Activated naive CD8-positive, alpha-beta T cell (primary cell): ENCODE measurements around the gene DGKD.
"Not testable (repeated sequence)": the region's sequence is repeated elsewhere in the genome, so short reads cannot be mapped to it uniquely, and the experiment has no call there.

Source experiments
- H3K27ac Mint-ChIP-seq: one replicate; pipeline ENCODE4 v1.8.0; 2021; ENCODE audit warnings: mixed read lengths
- H3K27me3 Mint-ChIP-seq: one replicate; pipeline ENCODE4 v1.8.0; 2021; ENCODE audit warnings: mixed read lengths
- H3K36me3 Mint-ChIP-seq: one replicate; pipeline ENCODE4 v1.8.0; 2021; ENCODE audit warnings: mixed read lengths
- H3K4me1 Mint-ChIP-seq: one replicate; pipeline ENCODE4 v1.8.0; 2021; ENCODE audit warnings: low read depth, mixed read lengths
- H3K4me3 Mint-ChIP-seq: one replicate; pipeline ENCODE4 v1.8.0; 2021; ENCODE audit warnings: mild to moderate bottlenecking, mixed read lengths
- H3K9me3 Mint-ChIP-seq: one replicate; pipeline ENCODE4 v1.8.0; 2021; ENCODE audit warnings: low read depth, mixed read lengths

The DGKD gene

GRCh38 chr2:233329489-233330135, 24.7 kb upstream of the DGKD start:
- Mint-ChIP-seq H3K27me3 (no peaks in the 10 kb centered on the region), H3K27ac (no peak overlapping the region), H3K36me3 (peaks cover 4% of the 10 kb centered on the region), H3K4me3 (no peak overlapping the region), H3K9me3 (no peaks in the 10 kb centered on the region), H3K4me1 (peaks cover 30% of the 10 kb centered on the region)

DNA sequence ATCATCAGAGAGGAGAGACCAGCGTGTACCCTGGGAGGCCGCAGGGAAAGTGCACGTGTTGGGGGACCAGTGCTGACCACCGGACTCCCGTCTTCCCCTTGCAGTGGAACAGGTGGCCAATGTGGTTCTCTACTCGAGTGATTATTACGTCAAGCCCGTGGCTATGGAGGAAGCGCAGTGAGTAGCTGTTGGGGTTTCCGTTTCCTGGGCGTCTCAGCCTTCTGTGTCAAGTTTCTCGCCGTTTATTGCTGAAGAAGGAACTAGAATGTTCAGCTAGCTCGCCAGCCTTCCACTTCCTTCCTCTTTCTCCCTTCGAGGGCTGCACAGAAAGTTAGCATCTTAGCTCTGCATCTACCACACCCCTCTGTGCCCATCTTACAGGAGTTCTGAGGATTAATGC, 22.8 kb upstream of the DGKD start:
- H3K36me3 Mint-ChIP-seq = peaks cover 6% of the 10 kb centered on the region
- no peaks in the 10 kb centered on the region for H3K9me3 Mint-ChIP-seq
- H3K4me3 Mint-ChIP-seq = peak overlapping the region; percentile 72
- H3K4me1 Mint-ChIP-seq = peaks cover 41% of the 10 kb centered on the region
- peak overlapping the region; percentile 97 for H3K27ac Mint-ChIP-seq
- H3K27me3 Mint-ChIP-seq = no peaks in the 10 kb centered on the region

GRCh38 chr2:233332125-233332524, 22.2 kb upstream of the DGKD start:
- H3K27ac Mint-ChIP-seq = peak overlapping the region; percentile 97
- peaks cover 41% of the 10 kb centered on the region for H3K4me1 Mint-ChIP-seq
- H3K36me3 Mint-ChIP-seq = peaks cover 6% of the 10 kb centered on the region
- no peaks in the 10 kb centered on the region for H3K9me3 Mint-ChIP-seq
- peak overlapping the region; percentile 72 for H3K4me3 Mint-ChIP-seq
- no peaks in the 10 kb centered on the region for H3K27me3 Mint-ChIP-seq

DNA sequence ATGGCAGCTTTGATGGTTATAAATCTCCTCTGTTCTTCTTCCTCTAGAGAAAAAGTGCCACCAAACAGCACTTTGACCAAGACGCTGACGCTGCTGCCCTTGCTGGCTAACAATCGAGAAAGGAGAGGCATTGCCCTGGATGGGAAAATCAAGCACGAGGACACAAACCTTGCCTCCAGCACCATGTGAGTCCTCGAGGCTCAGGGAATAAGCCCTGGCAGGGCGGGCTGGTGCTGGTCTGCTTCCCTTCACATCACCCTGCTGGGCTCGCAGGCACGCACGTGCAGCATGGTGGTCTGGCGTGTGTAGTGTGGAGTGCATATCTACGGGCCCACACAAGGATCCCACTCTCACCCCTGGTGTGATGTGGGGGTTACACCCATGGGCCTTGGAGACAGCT, 19.4 kb upstream of the DGKD start:
- Mint-ChIP-seq H3K9me3 (no peaks in the 10 kb centered on the region), H3K4me1 (peaks cover 48% of the 10 kb centered on the region), H3K4me3 (no peak overlapping the region), H3K27ac (no peak overlapping the region), H3K36me3 (peaks cover 6% of the 10 kb centered on the region), H3K27me3 (no peaks in the 10 kb centered on the region)

DNA sequence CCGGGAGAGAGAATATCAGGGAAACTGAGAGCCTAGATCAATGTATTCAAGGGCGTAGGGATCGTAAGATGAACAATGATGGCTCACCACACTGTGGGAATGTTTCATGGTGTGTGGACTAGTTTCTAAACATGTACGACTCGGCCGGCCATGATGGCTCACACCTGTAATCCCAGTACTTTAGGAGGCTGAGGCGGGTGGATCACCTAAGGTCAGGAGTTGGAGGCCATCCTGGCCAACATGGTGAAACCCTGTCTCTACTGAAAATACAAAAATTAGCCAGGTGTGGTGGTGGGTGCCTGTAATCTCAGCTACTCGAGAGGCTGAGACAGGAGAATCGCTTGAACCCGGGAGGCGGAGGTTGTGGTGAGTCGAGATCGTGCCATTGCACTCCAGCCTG, 18.2 kb upstream of the DGKD start:
- not testable (repeated sequence) for H3K36me3 Mint-ChIP-seq, H3K27me3 Mint-ChIP-seq, H3K9me3 Mint-ChIP-seq, H3K27ac Mint-ChIP-seq, H3K4me3 Mint-ChIP-seq
- peaks cover 44% of the 10 kb centered on the region for H3K4me1 Mint-ChIP-seq

DNA sequence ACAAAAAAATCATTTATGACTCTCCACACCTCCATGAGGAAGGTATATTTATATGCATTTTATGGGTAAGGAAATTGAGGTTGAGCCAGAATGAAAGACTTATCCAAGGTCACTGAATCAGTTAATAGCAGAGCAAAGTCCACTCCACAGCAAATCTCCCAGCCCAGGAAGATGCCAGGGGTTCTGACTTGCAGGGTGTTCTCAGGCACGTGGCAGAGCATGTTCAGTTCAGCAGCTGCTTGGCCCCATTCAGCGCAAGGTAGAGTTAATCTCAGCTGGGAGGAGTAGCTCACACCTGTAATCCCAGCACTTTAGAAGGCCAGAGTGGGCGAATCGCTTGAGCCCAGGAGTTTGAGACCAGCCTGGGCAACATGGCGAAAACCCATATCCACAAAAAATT, 17.8 kb upstream of the DGKD start:
- H3K27me3 Mint-ChIP-seq = no peaks in the 10 kb centered on the region
- H3K4me3 Mint-ChIP-seq = no peak overlapping the region
- peaks cover 6% of the 10 kb centered on the region for H3K36me3 Mint-ChIP-seq
- H3K4me1 Mint-ChIP-seq = peaks cover 42% of the 10 kb centered on the region
- H3K9me3 Mint-ChIP-seq = no peaks in the 10 kb centered on the region
- H3K27ac Mint-ChIP-seq = no peak overlapping the region

GRCh38 chr2:233338046-233338445, 16.2 kb upstream of the DGKD start:
- Mint-ChIP-seq H3K9me3 (no peaks in the 10 kb centered on the region), H3K27ac (peak overlapping the region; percentile 66), H3K4me1 (peaks cover 32% of the 10 kb centered on the region), H3K4me3 (no peak overlapping the region), H3K27me3 (no peaks in the 10 kb centered on the region), H3K36me3 (peaks cover 2% of the 10 kb centered on the region)

DNA sequence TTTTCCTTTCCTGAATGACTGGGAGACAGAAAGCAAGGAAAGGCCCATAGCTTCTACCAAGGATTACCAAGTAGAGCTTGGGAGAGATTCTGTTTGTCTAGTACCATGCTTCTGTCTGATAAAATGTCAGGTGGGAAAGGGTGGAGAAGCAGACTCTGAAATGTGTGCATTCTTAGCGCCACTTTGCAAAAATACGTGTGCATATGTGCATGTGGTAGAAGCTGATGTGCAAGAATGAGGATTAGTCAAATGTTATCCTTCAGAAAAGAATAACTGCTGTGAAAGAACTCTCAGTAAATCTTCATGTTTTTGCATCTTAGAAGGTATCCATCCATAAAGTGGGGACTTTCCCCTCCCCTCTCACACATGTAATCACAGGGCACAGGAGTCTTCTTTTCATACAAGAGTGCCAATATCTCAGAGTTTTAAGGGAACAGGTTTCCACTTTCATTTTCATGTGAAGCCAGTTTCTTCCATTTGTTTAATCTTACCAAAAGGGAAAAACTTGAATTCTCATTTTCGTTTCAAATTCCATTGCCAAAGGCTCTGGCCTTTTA, 15.4 kb upstream of the DGKD start:
- no peaks in the 10 kb centered on the region for H3K27me3 Mint-ChIP-seq
- no peaks in the 10 kb centered on the region for H3K9me3 Mint-ChIP-seq
- H3K4me3 Mint-ChIP-seq = no peak overlapping the region
- peaks cover 24% of the 10 kb centered on the region for H3K4me1 Mint-ChIP-seq
- H3K27ac Mint-ChIP-seq = no peak overlapping the region
- peaks cover 2% of the 10 kb centered on the region for H3K36me3 Mint-ChIP-seq

GRCh38 chr2:233339427-233339826, 14.9 kb upstream of the DGKD start:
- Mint-ChIP-seq H3K9me3 (no peaks in the 10 kb centered on the region), H3K27ac (no peak overlapping the region), H3K4me1 (peaks cover 23% of the 10 kb centered on the region), H3K4me3 (no peak overlapping the region), H3K36me3 (peaks cover 2% of the 10 kb centered on the region), H3K27me3 (no peaks in the 10 kb centered on the region)

GRCh38 chr2:233341296-233341695, 13.0 kb upstream of the DGKD start:
- H3K27me3 Mint-ChIP-seq = no peaks in the 10 kb centered on the region
- H3K9me3 Mint-ChIP-seq = no peaks in the 10 kb centered on the region
- H3K36me3 Mint-ChIP-seq = no peaks in the 10 kb centered on the region
- H3K4me3 Mint-ChIP-seq = no peak overlapping the region
- no peak overlapping the region for H3K27ac Mint-ChIP-seq
- H3K4me1 Mint-ChIP-seq = peaks cover 12% of the 10 kb centered on the region

GRCh38 chr2:233342301-233342700, 12.0 kb upstream of the DGKD start:
- no peaks in the 10 kb centered on the region for H3K27me3 Mint-ChIP-seq
- no peak overlapping the region for H3K4me3 Mint-ChIP-seq
- H3K27ac Mint-ChIP-seq = no peak overlapping the region
- H3K9me3 Mint-ChIP-seq = no peaks in the 10 kb centered on the region
- no peaks in the 10 kb centered on the region for H3K36me3 Mint-ChIP-seq
- peaks cover 12% of the 10 kb centered on the region for H3K4me1 Mint-ChIP-seq

DNA sequence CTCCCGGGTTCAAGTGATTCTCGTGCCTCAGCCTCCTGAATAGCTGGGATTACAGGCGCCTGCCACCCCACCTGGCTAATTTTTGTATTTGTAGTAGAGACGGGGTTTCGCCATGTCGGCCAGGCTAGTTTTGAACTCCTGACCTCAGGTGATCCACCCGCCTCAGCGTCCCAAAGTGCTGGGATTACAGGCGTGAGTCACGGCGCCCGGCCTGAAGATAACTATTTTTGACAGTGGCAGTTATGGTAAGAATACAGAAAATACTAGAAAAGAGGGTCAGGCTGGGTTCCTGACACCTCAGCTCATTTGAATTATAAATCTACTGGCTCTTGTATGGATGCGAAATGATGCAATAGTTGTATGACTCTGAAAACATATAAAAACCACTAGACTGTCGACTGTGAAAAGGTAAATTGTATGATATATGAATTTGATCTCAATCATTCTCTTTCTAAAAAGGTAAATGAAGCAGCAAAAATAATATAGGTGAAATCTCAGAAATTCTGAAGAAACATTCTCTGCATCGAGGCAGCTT, 11.1 kb upstream of the DGKD start:
- Mint-ChIP-seq H3K36me3 (no peaks in the 10 kb centered on the region), H3K4me3 (no peak overlapping the region), H3K27ac (no peak overlapping the region), H3K9me3 (no peaks in the 10 kb centered on the region), H3K4me1 (peaks cover 9% of the 10 kb centered on the region), H3K27me3 (no peaks in the 10 kb centered on the region)

DNA sequence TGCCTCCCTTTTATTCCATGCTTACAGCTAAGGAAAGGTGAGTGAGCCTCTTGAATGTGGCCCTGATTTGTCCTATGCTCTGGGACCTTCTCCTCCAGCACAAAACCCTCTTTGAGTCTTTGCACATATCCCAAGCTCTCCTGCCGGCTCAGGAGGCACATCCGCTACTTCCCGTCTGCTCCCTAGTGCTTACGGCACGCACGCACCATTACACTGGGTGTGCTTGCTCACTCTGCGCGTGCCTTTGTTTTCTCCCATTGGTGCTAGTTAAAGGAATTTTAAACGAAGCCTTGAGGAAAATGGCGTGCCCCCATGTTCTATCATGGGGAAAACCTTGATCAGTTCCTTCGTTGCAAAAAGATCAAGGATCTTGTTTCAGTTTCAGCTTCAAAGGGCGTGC, 7.9 kb upstream of the DGKD start:
- H3K4me3 Mint-ChIP-seq = no peak overlapping the region
- H3K9me3 Mint-ChIP-seq = no peaks in the 10 kb centered on the region
- no peaks in the 10 kb centered on the region for H3K27me3 Mint-ChIP-seq
- peaks cover 21% of the 10 kb centered on the region for H3K4me1 Mint-ChIP-seq
- no peaks in the 10 kb centered on the region for H3K36me3 Mint-ChIP-seq
- no peak overlapping the region for H3K27ac Mint-ChIP-seq

DNA sequence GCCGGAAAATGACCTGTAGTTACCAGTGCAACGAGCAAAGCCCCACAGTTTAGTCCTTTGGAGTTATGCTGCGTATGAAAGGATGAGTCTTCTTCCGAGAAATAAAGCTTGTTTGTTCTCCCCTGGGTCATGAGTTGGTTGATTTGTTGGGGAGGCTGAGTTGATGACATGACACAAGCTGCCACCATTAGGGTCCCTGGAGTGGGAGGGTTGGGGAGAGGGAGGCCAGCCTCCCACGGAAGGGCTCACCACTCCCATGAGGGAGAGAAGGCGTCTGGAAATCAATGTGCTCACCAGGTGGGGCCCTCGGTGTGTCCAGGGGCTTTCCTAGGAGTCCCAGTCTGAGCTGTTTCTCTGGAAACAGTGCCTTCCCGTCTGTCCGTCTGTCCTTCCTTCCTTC, 7.4 kb upstream of the DGKD start:
- Mint-ChIP-seq H3K36me3 (no peaks in the 10 kb centered on the region), H3K27me3 (no peaks in the 10 kb centered on the region), H3K27ac (no peak overlapping the region), H3K9me3 (no peaks in the 10 kb centered on the region), H3K4me3 (no peak overlapping the region), H3K4me1 (peaks cover 21% of the 10 kb centered on the region)

DNA sequence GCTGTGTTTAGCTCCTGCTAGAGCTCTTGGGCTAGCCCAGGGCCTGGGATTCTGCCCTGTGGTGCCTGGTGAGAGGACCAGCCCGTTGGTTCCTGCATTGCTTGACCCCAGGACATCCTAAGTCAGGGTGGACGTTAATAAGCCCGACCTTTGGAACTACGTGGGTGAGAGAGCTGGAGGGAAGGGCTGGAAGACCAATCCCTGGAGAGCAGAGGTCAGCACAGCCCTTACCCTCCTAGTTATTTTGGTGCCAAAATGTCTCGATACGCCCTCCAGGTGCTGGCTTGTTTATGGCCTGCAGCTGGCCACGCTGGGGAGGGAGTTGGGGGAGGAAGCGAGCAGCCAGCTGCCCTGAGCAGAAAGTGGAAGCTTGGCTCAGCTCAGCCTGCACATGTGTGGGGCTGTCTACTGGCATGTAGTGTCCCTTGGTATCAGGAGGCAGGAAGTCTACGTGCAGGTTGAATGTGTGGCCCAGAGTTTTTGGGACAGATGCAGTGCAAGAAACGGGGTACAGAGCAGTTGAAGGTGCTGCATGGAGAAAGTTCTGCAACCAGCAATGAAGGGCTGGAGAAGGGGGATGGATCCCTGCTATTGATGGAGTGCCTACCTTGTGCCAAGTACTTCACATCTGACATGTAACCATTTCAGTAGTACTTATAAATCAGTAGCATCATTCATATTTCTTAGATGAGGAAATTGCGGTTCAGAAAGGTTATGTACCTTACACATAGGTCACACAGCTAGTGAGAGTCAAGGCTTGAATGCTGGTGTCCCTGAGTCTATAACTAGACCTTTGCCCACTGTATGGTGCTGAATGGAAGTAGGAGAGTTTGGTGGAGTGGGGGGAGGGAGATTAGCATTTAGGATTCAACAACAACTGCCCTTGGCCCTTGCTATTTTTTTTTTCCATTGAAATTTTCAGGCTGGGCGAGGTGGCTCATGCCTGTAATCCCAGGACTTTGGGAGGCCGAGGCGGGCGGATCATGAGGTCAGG, 5.0 kb upstream of the DGKD start:
- no peak overlapping the region for H3K27ac Mint-ChIP-seq
- H3K27me3 Mint-ChIP-seq = no peaks in the 10 kb centered on the region
- H3K36me3 Mint-ChIP-seq = no peaks in the 10 kb centered on the region
- H3K9me3 Mint-ChIP-seq = no peaks in the 10 kb centered on the region
- H3K4me1 Mint-ChIP-seq = peaks cover 36% of the 10 kb centered on the region
- no peak overlapping the region for H3K4me3 Mint-ChIP-seq
